ENCODE measurements around the gene TSSC4.

DNA sequence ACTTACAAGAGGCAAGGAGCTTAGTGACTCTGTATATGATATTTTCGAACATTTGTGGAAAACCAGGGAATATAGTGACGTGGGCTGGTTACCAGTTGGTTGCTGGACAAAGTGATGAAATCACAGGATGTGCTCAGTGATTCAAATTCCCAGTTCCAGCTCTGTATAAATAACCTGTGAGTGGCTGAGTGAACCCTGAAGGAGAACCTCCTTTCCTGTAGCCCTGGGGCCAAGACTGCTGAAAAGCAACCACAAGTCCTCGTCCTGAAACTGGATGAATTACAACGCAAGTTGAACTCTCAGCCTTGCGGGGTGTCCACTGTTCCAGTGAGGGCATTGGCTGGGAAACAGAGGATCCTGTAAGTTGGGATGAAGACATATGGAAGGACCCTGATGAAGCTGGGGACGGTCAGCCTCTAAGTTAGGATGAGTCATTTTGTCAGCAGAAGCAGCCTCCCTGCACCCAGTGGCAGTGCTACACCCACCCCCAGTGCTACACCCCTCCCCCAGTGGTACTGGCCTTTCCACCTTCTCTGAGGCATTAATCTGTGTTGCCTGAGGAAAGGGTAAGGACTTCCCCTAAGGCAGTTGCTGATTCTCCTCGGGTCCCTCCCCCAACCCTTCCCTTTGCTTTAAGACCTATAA, 45.4 kb upstream of the TSSC4 start:
- TF ChIP-seq, protein P1, sequence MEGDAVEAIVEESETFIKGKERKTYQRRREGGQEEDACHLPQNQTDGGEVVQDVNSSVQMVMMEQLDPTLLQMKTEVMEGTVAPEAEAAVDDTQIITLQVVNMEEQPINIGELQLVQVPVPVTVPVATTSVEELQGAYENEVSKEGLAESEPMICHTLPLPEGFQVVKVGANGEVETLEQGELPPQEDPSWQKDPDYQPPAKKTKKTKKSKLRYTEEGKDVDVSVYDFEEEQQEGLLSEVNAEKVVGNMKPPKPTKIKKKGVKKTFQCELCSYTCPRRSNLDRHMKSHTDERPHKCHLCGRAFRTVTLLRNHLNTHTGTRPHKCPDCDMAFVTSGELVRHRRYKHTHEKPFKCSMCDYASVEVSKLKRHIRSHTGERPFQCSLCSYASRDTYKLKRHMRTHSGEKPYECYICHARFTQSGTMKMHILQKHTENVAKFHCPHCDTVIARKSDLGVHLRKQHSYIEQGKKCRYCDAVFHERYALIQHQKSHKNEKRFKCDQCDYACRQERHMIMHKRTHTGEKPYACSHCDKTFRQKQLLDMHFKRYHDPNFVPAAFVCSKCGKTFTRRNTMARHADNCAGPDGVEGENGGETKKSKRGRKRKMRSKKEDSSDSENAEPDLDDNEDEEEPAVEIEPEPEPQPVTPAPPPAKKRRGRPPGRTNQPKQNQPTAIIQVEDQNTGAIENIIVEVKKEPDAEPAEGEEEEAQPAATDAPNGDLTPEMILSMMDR (IDR thresholded peaks at IDR 0.05), result no peak
- TF ChIP-seq POLR2A (IDR thresholded peaks at IDR 0.05) (no peak), POLR2AphosphoS5 (IDR thresholded peaks at IDR 0.05) (no peak), EP300 (IDR thresholded peaks at IDR 0.05) (no peak)

Measured in gastroesophageal sphincter (tissue), 3 donors.